HG03378 (cell line): ENCODE data around the gene UNC5CL.
A peak's percentile ranks its signal among the peaks of the same experiment; 100 is the strongest.

Experiments
- ATAC-seq: cut with Tn5 transposase; IDR thresholded peaks from one replicate; pipeline ENCODE4 v1.9.1; 2021; ENCODE audit warnings: mild to moderate bottlenecking, moderate library complexity; ENCODE audit not compliant: unreplicated experiment

UNC5CL gene

GRCh38 chr6:41039060-41039998, at the start of gene UNC5CL:
Gene UNC5CL (minus strand): TSS chr6:41039221. CDS start chr6:41035074, 4,147 bp downstream.
- peak; percentile 46 for ATAC-seq

- no peak for ATAC-seq
Measured at GRCh38 chr6:41088451-41088850, 49.4 kb upstream of the UNC5CL start.

GRCh38 chr6:41085182-41085581, 46.2 kb upstream of the UNC5CL start:
- ATAC-seq: no peak

- ATAC-seq: no peak
Measured at GRCh38 chr6:41083072-41083471, 44.1 kb upstream of the UNC5CL start.

- ATAC-seq: no peak
Measured at GRCh38 chr6:41080621-41081020, 41.6 kb upstream of the UNC5CL start.

GRCh38 chr6:41079080-41079479, 40.1 kb upstream of the UNC5CL start:
- no peak for ATAC-seq

- no peak for ATAC-seq
Measured at GRCh38 chr6:41078101-41078500, 39.1 kb upstream of the UNC5CL start.

- ATAC-seq: no peak
Measured at GRCh38 chr6:41077536-41077935, 38.5 kb upstream of the UNC5CL start.

- no peak for ATAC-seq
Measured at GRCh38 chr6:41075651-41076626, 36.9 kb upstream of the UNC5CL start.

GRCh38 chr6:41074692-41075436, 35.8 kb upstream of the UNC5CL start:
- ATAC-seq: no peak

GRCh38 chr6:41073968-41074691, 35.1 kb upstream of the UNC5CL start:
- ATAC-seq: no peak

GRCh38 chr6:41073203-41073967, 34.4 kb upstream of the UNC5CL start:
- ATAC-seq: peak; percentile 18

- peak; percentile 53 for ATAC-seq
Measured at GRCh38 chr6:41072836-41073202, 33.8 kb upstream of the UNC5CL start, which contains the start of gene NFYA. Gene NFYA (plus strand): TSS chr6:41072974. CDS start chr6:41079090, 6,116 bp downstream.

GRCh38 chr6:41071923-41072835, 33.2 kb upstream of the UNC5CL start, which contains the start of gene OARD1:
Gene OARD1 (minus strand): TSS chr6:41072356. CDS start chr6:41071634, 722 bp downstream.
- ATAC-seq: peak; percentile 63

- no peak for ATAC-seq
Measured at GRCh38 chr6:41071501-41071922, 32.5 kb upstream of the UNC5CL start.

- ATAC-seq: no peak
Measured at GRCh38 chr6:41066867-41067304, 27.9 kb upstream of the UNC5CL start.

- no peak for ATAC-seq
Measured at GRCh38 chr6:41065550-41066026, 26.6 kb upstream of the UNC5CL start.

- no peak for ATAC-seq
Measured at GRCh38 chr6:41064841-41065240, 25.8 kb upstream of the UNC5CL start.
